GM12878 (cell line): ENCODE measurements around the gene UGT8. TPM values are rescaled to one million over a fixed set of nuclear protein-coding genes. Genes with fewer than 3 reads are reported as not detected.

ENCODE experiments used
- ATAC-seq: fragments of 200-7000 bp; cut with Tn5 transposase; 3 replicates; pipeline ENCODE4 v1.9.1; 2020; ENCODE audit warnings: mild to moderate bottlenecking, moderate library complexity
- BruUV-seq: library from RNA; stranded (reverse); fragments of 400-500 nt; replicated peaks from 2 replicates; lab custom pipeline; 2021; lab: Mats Ljungman, UMichigan
- CTCF ChIA-PET: fragments of 300-600 bp; sonication (Branson Sonifier 250); formaldehyde crosslinking; extraction: SDS; loops from one replicate; lab custom pipeline; 2021; ENCODE audit warnings: inconsistent platforms; lab: Yijun Ruan, JAX
- POLR2A ChIA-PET: fragments of 350-600 bp; formaldehyde crosslinking; extraction: SDS; loops from one replicate; lab custom pipeline; 2021; ENCODE audit warnings: inconsistent platforms; lab: Charles Lee
- RAD21 ChIA-PET: fragments of 300-600 bp; sonication (Branson Sonifier 250); formaldehyde crosslinking; loops from one replicate; lab custom pipeline; 2023; ENCODE audit warnings: antibody characterized with exemption; ENCODE audit not compliant: unreplicated experiment; lab: Charles Lee
- SMC1A ChIA-PET: fragments of 300-600 bp; sonication (Branson Sonifier 250); formaldehyde crosslinking; loops from one replicate; lab custom pipeline; 2023; ENCODE audit not compliant: unreplicated experiment, uncharacterized antibody; lab: Charles Lee
- DNase-seq: peaks from one replicate; pipeline ENCODE4 v3.0.0-alpha.2; 2011; ENCODE audit warnings: low read depth, low spot score
- FAIRE-seq: peaks from 3 replicates; lab custom pipeline; 2011; peaks lifted over from hg19 to GRCh38; lab: Jason Lieb, UNC
- H2AFZ ChIP-seq: 2 replicates; pipeline ENCODE4 v1.6.0; 2011; ENCODE audit warnings: low read depth, low read length, control low read depth; ENCODE audit not compliant: control insufficient read depth
- H3K27ac ChIP-seq: 2 replicates; pipeline ENCODE4 v1.5.1; 2011; ENCODE audit warnings: control low read depth; ENCODE audit not compliant: control insufficient read depth, insufficient read depth
- H3K27me3 ChIP-seq, 2 experiments: replicated peaks in 1 of 2; 2 replicates each; pipeline versions ENCODE4 v1.6.0 to v1.6.1; 2011; ENCODE audit warnings: low read length in 1 of 2; ENCODE audit not compliant: control insufficient read depth in 2 of 2, insufficient read depth in 2 of 2
- H3K36me3 ChIP-seq, 2 experiments: 2 replicates each; pipeline ENCODE4 v1.5.1; 2011; ENCODE audit warnings: low read length in 1 of 2; ENCODE audit not compliant: control insufficient read depth in 2 of 2, insufficient read depth in 2 of 2
- H3K4me1 ChIP-seq: 2 replicates; pipeline ENCODE4 v1.6.1; 2011; ENCODE audit warnings: mild to moderate bottlenecking, low read length, moderate library complexity, mixed read lengths; ENCODE audit not compliant: control insufficient read depth, insufficient read depth
- H3K4me2 ChIP-seq: 2 replicates; pipeline ENCODE4 v1.6.0; 2011; ENCODE audit warnings: control low read depth; ENCODE audit not compliant: control insufficient read depth, insufficient read depth
- H3K4me3 ChIP-seq: fragments of 200-600 bp; sonication (generic); 2 replicates; pipeline ENCODE4 v1.5.1; 2016
- H3K79me2 ChIP-seq: 2 replicates; pipeline ENCODE4 v1.6.0; 2011; ENCODE audit warnings: low read length; ENCODE audit not compliant: control insufficient read depth, insufficient read depth
- H3K9ac ChIP-seq: 2 replicates; pipeline ENCODE4 v1.8.0; 2011; ENCODE audit warnings: low read length, control low read depth, mixed read lengths; ENCODE audit not compliant: control insufficient read depth, insufficient read depth
- H3K9me3 ChIP-seq: replicated peaks from 3 replicates; pipeline ENCODE4 v1.5.1; 2011; ENCODE audit warnings: mild to moderate bottlenecking, low read length; ENCODE audit not compliant: control insufficient read depth, insufficient read depth
- H4K20me1 ChIP-seq: 2 replicates; pipeline ENCODE4 v1.6.0; 2011; ENCODE audit not compliant: control insufficient read depth, insufficient read depth
- IRF3 ChIP-seq: fragments of 450-650 bp; IDR thresholded peaks from 2 replicates; pipeline ENCODE4 v1.6.1; 2014; ENCODE audit warnings: mild to moderate bottlenecking
- MTA2 ChIP-seq: fragments of 450-650 bp; IDR thresholded peaks from 2 replicates; pipeline ENCODE4 v1.6.1; 2016; ENCODE audit warnings: low read depth, mild to moderate bottlenecking, moderate library complexity
- RAD51 ChIP-seq: fragments of 450-650 bp; IDR thresholded peaks from 2 replicates; pipeline ENCODE4 v1.6.1; 2016; ENCODE audit warnings: moderate library complexity, mild to moderate bottlenecking, inconsistent platforms
- SIN3A ChIP-seq: IDR thresholded peaks from 2 replicates; pipeline ENCODE4 v1.6.1; 2012; ENCODE audit warnings: low read depth, low read length, improper control_type of control experiment
- STAT3 ChIP-seq: IDR thresholded peaks from 2 replicates; pipeline ENCODE4 v1.6.1; 2011; ENCODE audit warnings: low read depth, low read length, improper control_type of control experiment
- ZNF274 ChIP-seq: IDR thresholded peaks from one replicate; pipeline ENCODE4 v1.8.0; 2011; ENCODE audit not compliant: insufficient read length, insufficient read depth
- WGBS: methylation state at CpG from one replicate; pipeline ENCODE4 v1.1.6; 2016; ENCODE audit warnings: low lambda C conversion rate; ENCODE audit not compliant: insufficient replicate concordance, insufficient coverage; ENCODE audit errors: missing lambda C conversion rate; 5-methylcytosine and 5-hydroxymethylcytosine counted together
- in situ Hi-C: fragments of 300-500 bp; cut with MboI; formaldehyde crosslinking; loops from 9 replicates; pipeline ENCODE4 v1.14.3; 2018; ENCODE audit warnings: mixed read lengths
- intact Hi-C: fragments of 100-400 bp; cut with micrococcal nuclease; formaldehyde crosslinking; loops from one replicate; pipeline ENCODE4 v1.14.2; 2022; ENCODE audit not compliant: unreplicated experiment
- polyA plus RNA-seq, 11 experiments: library from polyadenylated mRNA; depleted of rRNA in 4 of 11; unstranded in 6 of 11; stranded (reverse) in 5 of 11; fragments of >200 nt; fragmentation: Nextera tagmentation in 4 of 11; fragmentation: Illumina TruSeq in 1 of 11; extraction: Ambion mirVana in 4 of 11; extraction: Trizol in 1 of 11; gene quantifications; 1 replicate in 1 of 11; 2 replicates in 10 of 11; pipeline versions ENCODE4 v1.2.1 to v1.2.3, GENCODE V29; 2011 to 2016; ENCODE audit warnings: inconsistent platforms in 2 of 11, missing spikeins in 2 of 11, low read depth in 1 of 11
- total RNA-seq, 4 experiments: library from RNA; depleted of rRNA in 3 of 4; stranded (reverse); fragments of >200 nt in 3 of 4; fragmentation: Illumina TruSeq in 1 of 4; extraction: Trizol in 1 of 4; gene quantifications; 2 replicates each; pipeline versions ENCODE4 v1.2.1 to v1.2.3, GENCODE V29; 2013 to 2021
- TF ChIP-seq, protein P1 (sequence below): fragments of 150-350 bp; IDR thresholded peaks from 2 replicates; pipeline ENCODE4 v1.6.1; 2014; ENCODE audit warnings: mild to moderate bottlenecking, low read depth, low read length

The UGT8 gene
- total and polyA plus RNA-seq, 10 of the 15 experiments (the other 5 are each of a cell fraction or from before 2014, with no cell fraction given) = 0.16 to 1.1 (median 0.49) TPM

- BruUV-seq = no TSS peak
- H3K79me2 ChIP-seq = no peaks in the 10 kb centered on the region
- no peak overlapping the region for H3K27ac ChIP-seq
- DNase-seq (no peak), FAIRE-seq (no peak), ATAC-seq (no peak)
- in situ Hi-C loops = no loop called here
- H3K4me2 ChIP-seq = no peak overlapping the region
- ChIA-PET SMC1A (interaction anchor here (1.0 to 1.6 kb wide), 4 partner anchors 9 to 97 kb away, joined by 3 to 4 read pairs (median 3); no protein-coding TSS in a partner anchor), RAD21 (no interaction called here), POLR2A (no interaction called here), CTCF (no interaction called here)
- no peaks in the 10 kb centered on the region for H4K20me1 ChIP-seq
- peaks cover 2% of the 10 kb centered on the region; the same call in 1 of the 3 replicates for H3K9me3 ChIP-seq
- H2AFZ ChIP-seq = no peak overlapping the region
- TF ChIP-seq RAD51 (no peak), MTA2 (no peak), SIN3A (no peak), IRF3 (no peak), ZNF274 (no peak), STAT3 (no peak)
- TF ChIP-seq, protein P1, sequence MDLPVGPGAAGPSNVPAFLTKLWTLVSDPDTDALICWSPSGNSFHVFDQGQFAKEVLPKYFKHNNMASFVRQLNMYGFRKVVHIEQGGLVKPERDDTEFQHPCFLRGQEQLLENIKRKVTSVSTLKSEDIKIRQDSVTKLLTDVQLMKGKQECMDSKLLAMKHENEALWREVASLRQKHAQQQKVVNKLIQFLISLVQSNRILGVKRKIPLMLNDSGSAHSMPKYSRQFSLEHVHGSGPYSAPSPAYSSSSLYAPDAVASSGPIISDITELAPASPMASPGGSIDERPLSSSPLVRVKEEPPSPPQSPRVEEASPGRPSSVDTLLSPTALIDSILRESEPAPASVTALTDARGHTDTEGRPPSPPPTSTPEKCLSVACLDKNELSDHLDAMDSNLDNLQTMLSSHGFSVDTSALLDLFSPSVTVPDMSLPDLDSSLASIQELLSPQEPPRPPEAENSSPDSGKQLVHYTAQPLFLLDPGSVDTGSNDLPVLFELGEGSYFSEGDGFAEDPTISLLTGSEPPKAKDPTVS = no peak
- no peak overlapping the region for H3K4me3 ChIP-seq
- no peaks in the 10 kb centered on the region for H3K27me3 ChIP-seq
- H3K4me1 ChIP-seq = no peaks in the 10 kb centered on the region
- H3K36me3 ChIP-seq = no peaks in the 10 kb centered on the region
- no peak overlapping the region for H3K9ac ChIP-seq
- intact Hi-C loops = no loop called here
- WGBS = 3% methylated on average over 2 of the region's 2 CpGs
Observed at GRCh38 chr4:114562176-114562904, 36.3 kb upstream of the UGT8 start.
